Measurements from ENCODE around the gene YARS1.

YARS1 gene

DNA sequence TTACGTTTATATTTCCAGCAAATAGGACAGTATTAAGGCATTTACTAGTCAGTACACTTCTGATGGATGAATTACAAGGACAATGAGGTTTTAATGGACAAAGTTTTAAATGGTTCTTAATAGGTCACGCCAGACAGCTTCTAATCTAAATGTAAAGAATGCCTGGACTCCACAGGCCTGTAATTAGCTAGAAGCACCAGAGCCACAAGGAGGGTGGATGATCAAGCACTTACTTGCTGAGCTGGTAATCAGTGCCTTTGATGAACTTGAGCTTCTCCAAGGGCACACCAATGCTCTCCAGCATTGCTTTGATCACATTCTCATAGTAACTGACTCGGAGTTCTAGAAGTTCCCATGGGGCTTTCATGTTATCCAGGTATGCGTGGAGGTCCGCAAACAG lies 6.8 kb downstream of the YARS1 start:
- no peak for ATAC-seq
- no peak for TF ChIP-seq ISL1 (CRISPR knock-in tag; IDR thresholded peaks at IDR 0.05)
- no peak for TF ChIP-seq ARNTL (CRISPR knock-in tag; IDR thresholded peaks at IDR 0.05; ENCODE audit: borderline replicate concordance, low read depth)
- no peak for TF ChIP-seq TCF4 (CRISPR knock-in tag; IDR thresholded peaks at IDR 0.05; ENCODE audit: borderline replicate concordance)
- no peak for TF ChIP-seq RARB (CRISPR knock-in tag; IDR thresholded peaks at IDR 0.05)
- no peak for TF ChIP-seq GLIS3 (CRISPR knock-in tag; IDR thresholded peaks at IDR 0.05)
- TF ChIP-seq SNAI2 (CRISPR knock-in tag; IDR thresholded peaks at IDR 0.05), result no peak
- TF ChIP-seq ZNF565 (CRISPR knock-in tag; conservative IDR thresholded peaks at IDR 0.05; ENCODE audit: low read depth), result no peak

DNA sequence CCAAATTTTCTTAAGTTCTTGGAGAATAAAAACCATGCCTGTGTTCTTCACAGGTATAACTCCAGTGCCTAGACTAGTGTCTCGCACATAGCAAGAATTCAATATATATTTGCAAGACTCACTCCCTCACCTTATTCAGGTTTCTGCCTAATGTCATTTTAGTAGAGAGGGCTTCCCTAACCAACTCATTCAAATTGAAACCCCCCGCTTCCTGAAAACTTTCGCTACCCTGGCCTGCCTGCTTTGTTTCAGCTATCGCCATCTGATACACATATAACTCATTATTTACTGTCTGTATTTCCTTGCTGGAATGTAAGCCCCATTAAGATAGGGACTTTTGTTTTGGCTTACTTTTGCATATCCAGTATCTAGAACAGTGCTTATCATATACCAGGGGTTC lies 8.6 kb downstream of the YARS1 start:
- TF ChIP-seq ARNTL (CRISPR knock-in tag; IDR thresholded peaks at IDR 0.05; ENCODE audit: borderline replicate concordance, low read depth), result no peak
- TF ChIP-seq, protein P1, sequence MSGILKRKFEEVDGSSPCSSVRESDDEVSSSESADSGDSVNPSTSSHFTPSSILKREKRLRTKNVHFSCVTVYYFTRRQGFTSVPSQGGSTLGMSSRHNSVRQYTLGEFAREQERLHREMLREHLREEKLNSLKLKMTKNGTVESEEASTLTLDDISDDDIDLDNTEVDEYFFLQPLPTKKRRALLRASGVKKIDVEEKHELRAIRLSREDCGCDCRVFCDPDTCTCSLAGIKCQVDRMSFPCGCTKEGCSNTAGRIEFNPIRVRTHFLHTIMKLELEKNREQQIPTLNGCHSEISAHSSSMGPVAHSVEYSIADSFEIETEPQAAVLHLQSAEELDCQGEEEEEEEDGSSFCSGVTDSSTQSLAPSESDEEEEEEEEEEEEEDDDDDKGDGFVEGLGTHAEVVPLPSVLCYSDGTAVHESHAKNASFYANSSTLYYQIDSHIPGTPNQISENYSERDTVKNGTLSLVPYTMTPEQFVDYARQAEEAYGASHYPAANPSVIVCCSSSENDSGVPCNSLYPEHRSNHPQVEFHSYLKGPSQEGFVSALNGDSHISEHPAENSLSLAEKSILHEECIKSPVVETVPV (CRISPR knock-in tag; IDR thresholded peaks at IDR 0.05), result no peak
- no peak for TF ChIP-seq ZNF8 (CRISPR knock-in tag; IDR thresholded peaks at IDR 0.05)
- no peak for TF ChIP-seq RARB (CRISPR knock-in tag; IDR thresholded peaks at IDR 0.05)
- TF ChIP-seq ZNF565 (CRISPR knock-in tag; conservative IDR thresholded peaks at IDR 0.05; ENCODE audit: low read depth), result no peak
- TF ChIP-seq, protein P2, sequence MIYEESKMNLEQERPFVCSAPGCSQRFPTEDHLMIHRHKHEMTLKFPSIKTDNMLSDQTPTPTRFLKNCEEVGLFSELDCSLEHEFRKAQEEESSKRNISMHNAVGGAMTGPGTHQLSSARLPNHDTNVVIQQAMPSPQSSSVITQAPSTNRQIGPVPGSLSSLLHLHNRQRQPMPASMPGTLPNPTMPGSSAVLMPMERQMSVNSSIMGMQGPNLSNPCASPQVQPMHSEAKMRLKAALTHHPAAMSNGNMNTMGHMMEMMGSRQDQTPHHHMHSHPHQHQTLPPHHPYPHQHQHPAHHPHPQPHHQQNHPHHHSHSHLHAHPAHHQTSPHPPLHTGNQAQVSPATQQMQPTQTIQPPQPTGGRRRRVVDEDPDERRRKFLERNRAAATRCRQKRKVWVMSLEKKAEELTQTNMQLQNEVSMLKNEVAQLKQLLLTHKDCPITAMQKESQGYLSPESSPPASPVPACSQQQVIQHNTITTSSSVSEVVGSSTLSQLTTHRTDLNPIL (CRISPR knock-in tag; IDR thresholded peaks at IDR 0.05; ENCODE audit: low read depth), result no peak
- TF ChIP-seq ZNF70 (CRISPR knock-in tag; IDR thresholded peaks at IDR 0.05), result no peak
- TF ChIP-seq, protein P3, sequence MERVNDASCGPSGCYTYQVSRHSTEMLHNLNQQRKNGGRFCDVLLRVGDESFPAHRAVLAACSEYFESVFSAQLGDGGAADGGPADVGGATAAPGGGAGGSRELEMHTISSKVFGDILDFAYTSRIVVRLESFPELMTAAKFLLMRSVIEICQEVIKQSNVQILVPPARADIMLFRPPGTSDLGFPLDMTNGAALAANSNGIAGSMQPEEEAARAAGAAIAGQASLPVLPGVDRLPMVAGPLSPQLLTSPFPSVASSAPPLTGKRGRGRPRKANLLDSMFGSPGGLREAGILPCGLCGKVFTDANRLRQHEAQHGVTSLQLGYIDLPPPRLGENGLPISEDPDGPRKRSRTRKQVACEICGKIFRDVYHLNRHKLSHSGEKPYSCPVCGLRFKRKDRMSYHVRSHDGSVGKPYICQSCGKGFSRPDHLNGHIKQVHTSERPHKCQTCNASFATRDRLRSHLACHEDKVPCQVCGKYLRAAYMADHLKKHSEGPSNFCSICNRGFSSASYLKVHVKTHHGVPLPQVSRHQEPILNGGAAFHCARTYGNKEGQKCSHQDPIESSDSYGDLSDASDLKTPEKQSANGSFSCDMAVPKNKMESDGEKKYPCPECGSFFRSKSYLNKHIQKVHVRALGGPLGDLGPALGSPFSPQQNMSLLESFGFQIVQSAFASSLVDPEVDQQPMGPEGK (CRISPR knock-in tag; IDR thresholded peaks at IDR 0.05; ENCODE audit: borderline replicate concordance), result no peak
- TF ChIP-seq, protein P4, sequence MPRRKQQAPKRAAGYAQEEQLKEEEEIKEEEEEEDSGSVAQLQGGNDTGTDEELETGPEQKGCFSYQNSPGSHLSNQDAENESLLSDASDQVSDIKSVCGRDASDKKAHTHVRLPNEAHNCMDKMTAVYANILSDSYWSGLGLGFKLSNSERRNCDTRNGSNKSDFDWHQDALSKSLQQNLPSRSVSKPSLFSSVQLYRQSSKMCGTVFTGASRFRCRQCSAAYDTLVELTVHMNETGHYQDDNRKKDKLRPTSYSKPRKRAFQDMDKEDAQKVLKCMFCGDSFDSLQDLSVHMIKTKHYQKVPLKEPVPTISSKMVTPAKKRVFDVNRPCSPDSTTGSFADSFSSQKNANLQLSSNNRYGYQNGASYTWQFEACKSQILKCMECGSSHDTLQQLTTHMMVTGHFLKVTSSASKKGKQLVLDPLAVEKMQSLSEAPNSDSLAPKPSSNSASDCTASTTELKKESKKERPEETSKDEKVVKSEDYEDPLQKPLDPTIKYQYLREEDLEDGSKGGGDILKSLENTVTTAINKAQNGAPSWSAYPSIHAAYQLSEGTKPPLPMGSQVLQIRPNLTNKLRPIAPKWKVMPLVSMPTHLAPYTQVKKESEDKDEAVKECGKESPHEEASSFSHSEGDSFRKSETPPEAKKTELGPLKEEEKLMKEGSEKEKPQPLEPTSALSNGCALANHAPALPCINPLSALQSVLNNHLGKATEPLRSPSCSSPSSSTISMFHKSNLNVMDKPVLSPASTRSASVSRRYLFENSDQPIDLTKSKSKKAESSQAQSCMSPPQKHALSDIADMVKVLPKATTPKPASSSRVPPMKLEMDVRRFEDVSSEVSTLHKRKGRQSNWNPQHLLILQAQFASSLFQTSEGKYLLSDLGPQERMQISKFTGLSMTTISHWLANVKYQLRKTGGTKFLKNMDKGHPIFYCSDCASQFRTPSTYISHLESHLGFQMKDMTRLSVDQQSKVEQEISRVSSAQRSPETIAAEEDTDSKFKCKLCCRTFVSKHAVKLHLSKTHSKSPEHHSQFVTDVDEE (CRISPR knock-in tag; IDR thresholded peaks at IDR 0.05), result no peak
- TF ChIP-seq TCF4 (CRISPR knock-in tag; IDR thresholded peaks at IDR 0.05; ENCODE audit: borderline replicate concordance), result no peak
- no peak for TF ChIP-seq SNAI2 (CRISPR knock-in tag; IDR thresholded peaks at IDR 0.05)
- no peak for TF ChIP-seq ZC3H10 (CRISPR knock-in tag; IDR thresholded peaks at IDR 0.05)
- no peak for TF ChIP-seq CSDC2 (CRISPR knock-in tag; IDR thresholded peaks at IDR 0.05)
- no peak for TF ChIP-seq ZFP3 (CRISPR knock-in tag; IDR thresholded peaks at IDR 0.05)
- no peak for TF ChIP-seq OSR1 (CRISPR knock-in tag; IDR thresholded peaks at IDR 0.05)
- TF ChIP-seq PPARA (CRISPR knock-in tag; IDR thresholded peaks at IDR 0.05; ENCODE audit: borderline replicate concordance), result no peak
- no peak for TF ChIP-seq GLIS3 (CRISPR knock-in tag; IDR thresholded peaks at IDR 0.05)
- no peak for TF ChIP-seq ISL1 (CRISPR knock-in tag; IDR thresholded peaks at IDR 0.05)
- ATAC-seq, result no peak

DNA sequence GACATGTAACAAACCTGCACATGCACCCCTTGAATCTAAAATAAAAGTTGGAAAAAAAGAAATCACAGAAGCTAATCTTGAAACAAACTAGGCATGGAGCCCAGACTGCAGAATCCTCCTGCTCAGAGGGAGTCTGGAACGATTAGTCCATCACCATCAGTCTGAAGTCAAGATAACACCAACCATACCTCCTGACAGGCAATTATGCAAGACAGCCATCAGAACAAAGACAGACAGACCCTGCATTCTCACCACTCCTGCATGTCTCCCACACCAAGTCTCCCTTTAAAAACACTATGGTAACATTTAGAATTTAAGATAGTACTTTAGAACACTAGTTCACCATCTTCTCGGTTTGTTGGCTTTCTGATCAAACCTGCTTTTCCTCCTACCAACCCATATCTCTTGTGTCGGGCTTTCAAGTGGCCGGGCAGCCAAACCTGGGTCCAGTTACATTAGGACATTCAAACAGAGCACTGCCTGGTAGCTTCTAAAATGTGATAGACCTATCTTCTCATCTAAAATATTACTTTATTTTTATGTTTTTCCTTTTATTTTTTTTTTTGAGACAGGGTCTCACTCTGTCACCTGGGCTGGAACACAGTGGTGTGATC lies 10.1 kb downstream of the YARS1 start:
- TF ChIP-seq ISL1 (CRISPR knock-in tag; IDR thresholded peaks at IDR 0.05) (peak; percentile 36; the same call in 1 of the 2 replicates), RARB (CRISPR knock-in tag; IDR thresholded peaks at IDR 0.05) (no peak)
- TF ChIP-seq, protein P4 (CRISPR knock-in tag; IDR thresholded peaks at IDR 0.05), result peak; percentile 69; the same call in 1 of the 2 replicates
- no peak for ATAC-seq

Data from SK-N-SH treated with all-trans-retinoic acid at 6 μM for 48 hours (cell line).